IPS-20b (cell line): ENCODE data around the gene PFN2.

ENCODE experiments used
- H3K27ac ChIP-seq: one replicate; pipeline ENCODE4 v1.5.1; 2013; ENCODE audit warnings: low read length
- H3K27me3 ChIP-seq: 2 replicates; pipeline ENCODE4 v1.6.1; 2013; ENCODE audit warnings: mild to moderate bottlenecking, low read length, inconsistent platforms; ENCODE audit not compliant: insufficient read depth
- H3K36me3 ChIP-seq: 2 replicates; pipeline ENCODE4 v1.6.1; 2013; ENCODE audit warnings: low read depth, mild to moderate bottlenecking, inconsistent platforms, low read length, moderate library complexity; ENCODE audit not compliant: insufficient read depth
- H3K4me1 ChIP-seq: 2 replicates; pipeline ENCODE4 v1.6.1; 2013; ENCODE audit warnings: mild to moderate bottlenecking, control low read depth, inconsistent platforms, low read length, moderate library complexity; ENCODE audit not compliant: insufficient read depth
- H3K4me3 ChIP-seq: 2 replicates; pipeline ENCODE4 v1.5.1; 2013; ENCODE audit warnings: mild to moderate bottlenecking, low read length, inconsistent platforms
- H3K9ac ChIP-seq: 2 replicates; pipeline ENCODE4 v1.6.1; 2013; ENCODE audit warnings: low read depth, mild to moderate bottlenecking, inconsistent platforms, low read length, moderate library complexity
- H3K9me3 ChIP-seq: 2 replicates; pipeline ENCODE4 v1.6.1; 2013; ENCODE audit warnings: mild to moderate bottlenecking, low read depth, low read length, inconsistent platforms; ENCODE audit not compliant: insufficient read depth

The PFN2 gene, protein sequence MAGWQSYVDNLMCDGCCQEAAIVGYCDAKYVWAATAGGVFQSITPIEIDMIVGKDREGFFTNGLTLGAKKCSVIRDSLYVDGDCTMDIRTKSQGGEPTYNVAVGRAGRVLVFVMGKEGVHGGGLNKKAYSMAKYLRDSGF

DNA sequence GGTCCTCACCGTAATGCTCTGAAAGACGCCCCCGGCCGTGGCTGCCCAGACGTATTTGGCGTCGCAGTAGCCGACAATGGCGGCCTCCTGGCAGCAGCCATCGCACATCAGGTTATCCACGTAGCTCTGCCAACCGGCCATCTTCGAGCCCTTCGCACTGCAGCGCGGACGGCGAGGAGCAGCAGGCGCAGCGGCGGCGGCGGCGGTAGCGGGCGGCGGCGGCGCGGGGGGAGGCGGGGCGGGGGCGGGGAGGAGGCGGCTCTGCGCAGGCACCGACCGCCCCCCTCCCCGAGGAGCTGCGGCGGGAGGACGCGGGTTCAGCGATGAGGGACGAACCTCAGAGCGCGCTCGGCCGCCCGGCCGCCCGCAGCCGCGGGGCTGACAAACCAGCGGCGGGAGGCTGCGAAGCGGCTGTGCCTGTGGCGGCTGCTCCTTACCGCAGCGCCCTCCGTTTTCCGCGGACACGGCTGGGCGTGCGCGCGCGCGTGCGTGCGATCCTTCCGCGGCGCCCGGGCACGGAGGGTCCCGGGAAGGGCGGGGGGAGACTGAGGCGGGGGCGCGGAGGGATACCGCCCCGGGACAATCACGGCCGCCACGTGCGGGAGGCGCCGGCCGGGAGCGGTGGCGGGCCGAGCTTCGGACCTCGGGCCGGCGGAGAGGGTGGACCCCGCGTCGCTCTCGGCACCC, at the start of gene PFN2:
PFN2 (minus strand) TSS at position 180 of the 687 bp plus-strand sequence; CDS start at position 141, 39 bp downstream.
- Histone ChIP-seq H3K27ac (peak within 1 kb of the TSS; percentile 97), H3K27me3 (no peaks in the 10 kb centered on the region), H3K4me3 (peak within 1 kb of the TSS; percentile 92), H3K9ac (peak within 1 kb of the TSS; percentile 97), H3K36me3 (peaks cover 26% of the 10 kb centered on the region), H3K4me1 (peaks cover 27% of the 10 kb centered on the region; the same call in 1 of the 2 replicates), H3K9me3 (no peaks in the 10 kb centered on the region)

DNA sequence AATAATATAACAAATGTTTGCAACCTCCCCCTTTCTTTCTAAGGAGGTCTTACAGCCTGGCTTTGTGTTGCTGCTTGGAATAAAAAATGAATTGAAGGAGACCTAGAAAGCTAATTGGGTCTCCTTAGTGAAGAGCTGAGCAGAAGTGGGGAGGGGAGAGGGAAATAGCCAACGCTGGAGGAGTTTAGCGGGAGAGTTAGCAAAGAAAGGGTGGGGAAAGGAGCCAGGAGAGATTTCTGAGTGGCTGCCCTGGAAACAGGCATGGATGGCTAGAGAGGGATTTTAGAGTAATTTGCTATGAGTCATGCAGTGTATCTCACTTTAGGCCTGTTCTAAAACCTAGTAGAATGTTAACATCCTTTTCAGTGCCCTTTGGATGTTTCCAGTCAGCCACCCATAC, 45.2 kb upstream of the PFN2 start:
- Histone ChIP-seq H3K9me3 (no peaks in the 10 kb centered on the region), H3K4me1 (no peaks in the 10 kb centered on the region; the same call in 1 of the 2 replicates), H3K27me3 (no peaks in the 10 kb centered on the region), H3K27ac (no peak overlapping the region), H3K4me3 (no peak overlapping the region), H3K9ac (no peak overlapping the region), H3K36me3 (no peaks in the 10 kb centered on the region)

DNA sequence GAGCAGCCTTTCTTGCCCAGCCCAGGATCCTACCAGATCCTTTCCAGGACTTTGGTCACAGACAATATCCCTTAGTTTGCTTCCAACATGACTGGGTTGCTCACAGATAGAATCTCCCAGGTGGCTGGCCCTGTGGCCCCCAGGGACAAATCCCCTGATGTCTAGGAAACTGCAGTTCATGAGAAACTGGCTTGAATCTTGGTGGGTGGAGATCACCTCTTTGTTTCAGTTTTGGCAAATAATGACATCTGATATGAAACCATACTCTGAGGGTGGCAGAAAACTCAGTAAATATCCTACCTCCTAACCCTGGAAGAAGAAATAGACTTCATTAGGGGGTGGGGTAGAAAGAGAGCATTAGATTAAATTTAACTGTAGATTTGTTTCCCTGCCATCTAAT, 44.1 kb upstream of the PFN2 start:
- Histone ChIP-seq H3K27me3 (no peaks in the 10 kb centered on the region), H3K9ac (no peak overlapping the region), H3K4me3 (no peak overlapping the region), H3K4me1 (no peaks in the 10 kb centered on the region), H3K9me3 (no peaks in the 10 kb centered on the region), H3K36me3 (no peaks in the 10 kb centered on the region), H3K27ac (no peak overlapping the region)

DNA sequence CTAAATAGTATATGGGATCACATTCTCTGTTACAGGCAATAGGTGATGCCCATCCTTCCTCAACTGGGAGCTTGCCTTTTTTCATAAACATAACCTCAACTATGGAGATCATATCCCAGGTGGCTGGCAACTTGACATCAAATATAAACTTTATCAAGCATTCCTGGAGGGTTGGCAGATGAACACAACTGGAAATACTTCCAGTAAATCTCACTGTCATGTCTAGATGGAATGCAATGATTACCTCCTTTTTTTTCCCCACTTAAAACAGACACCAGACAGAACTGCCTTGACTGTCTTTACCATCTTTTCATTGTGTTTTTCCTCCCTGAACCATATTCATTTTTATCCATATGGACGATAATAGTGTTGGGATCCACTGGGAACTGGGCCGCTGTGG, 43.1 kb upstream of the PFN2 start:
- H3K4me3 ChIP-seq: no peak overlapping the region
- H3K9me3 ChIP-seq: no peaks in the 10 kb centered on the region
- no peaks in the 10 kb centered on the region for H3K27me3 ChIP-seq
- H3K36me3 ChIP-seq: no peaks in the 10 kb centered on the region
- H3K27ac ChIP-seq: no peak overlapping the region
- H3K9ac ChIP-seq: no peak overlapping the region
- H3K4me1 ChIP-seq: no peaks in the 10 kb centered on the region

DNA sequence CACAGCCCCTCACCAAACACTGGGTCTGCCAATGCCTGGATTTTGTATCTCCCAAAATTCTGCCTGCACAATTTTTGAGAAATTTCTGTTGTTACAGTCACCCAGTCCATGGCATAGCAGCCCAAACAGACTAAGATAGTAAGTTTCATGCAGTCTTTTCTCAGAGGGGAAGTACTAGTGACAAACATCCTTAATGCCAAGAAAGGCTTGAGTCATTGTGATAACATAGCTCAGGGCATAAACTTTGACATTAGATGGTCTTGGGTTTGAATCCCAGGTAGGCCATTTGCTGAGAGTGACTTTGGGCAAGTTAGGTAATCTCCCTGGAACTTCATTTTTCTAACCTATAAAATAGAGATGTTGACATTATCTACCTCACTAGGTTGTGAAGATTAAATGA, 36.1 kb upstream of the PFN2 start:
- Histone ChIP-seq H3K9me3 (no peaks in the 10 kb centered on the region), H3K9ac (no peak overlapping the region), H3K4me1 (no peaks in the 10 kb centered on the region), H3K36me3 (no peaks in the 10 kb centered on the region), H3K4me3 (no peak overlapping the region), H3K27me3 (no peaks in the 10 kb centered on the region), H3K27ac (no peak overlapping the region)

DNA sequence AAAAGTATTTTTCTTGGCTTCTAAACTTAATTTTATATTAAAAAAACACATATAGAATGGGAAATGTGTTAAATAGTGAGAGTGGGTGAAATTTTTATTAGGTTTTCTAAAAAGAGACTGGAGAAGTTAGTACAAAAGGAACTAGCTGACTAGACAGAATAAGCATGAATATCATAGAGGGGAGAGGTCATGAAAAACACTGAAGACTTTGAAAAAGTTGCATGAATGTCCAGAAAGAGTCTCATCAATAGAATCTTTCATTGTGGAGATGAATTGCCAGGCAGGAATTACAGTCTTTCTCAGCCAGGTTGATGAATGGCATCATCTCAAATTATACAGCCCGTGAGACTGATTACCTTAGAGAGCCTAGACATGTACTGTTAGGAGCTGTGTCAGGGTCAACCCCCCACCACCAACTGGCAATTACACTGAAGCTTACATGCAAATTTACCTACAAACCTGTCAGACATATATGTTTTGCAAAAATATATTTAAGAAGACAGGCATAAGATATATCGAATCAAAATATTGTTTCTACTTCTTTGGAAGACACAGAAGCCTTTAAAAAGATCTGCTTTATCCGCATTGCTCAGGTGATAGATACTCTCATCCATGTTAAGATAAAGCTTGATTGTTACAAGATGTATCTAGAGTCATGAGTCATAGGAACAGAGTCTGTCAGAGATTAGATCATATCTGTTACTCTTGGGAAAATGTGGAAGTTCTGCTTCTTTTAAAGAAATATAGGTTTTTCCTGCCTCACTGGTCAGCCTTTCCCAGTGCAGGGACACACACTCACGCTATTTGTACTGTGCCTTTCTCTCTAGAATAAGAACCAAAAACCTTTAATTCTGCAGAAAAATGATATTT, 34.8 kb upstream of the PFN2 start:
- Histone ChIP-seq H3K27ac (no peak overlapping the region), H3K36me3 (no peaks in the 10 kb centered on the region), H3K9ac (no peak overlapping the region), H3K4me1 (no peaks in the 10 kb centered on the region), H3K9me3 (no peaks in the 10 kb centered on the region), H3K4me3 (no peak overlapping the region), H3K27me3 (no peaks in the 10 kb centered on the region)

DNA sequence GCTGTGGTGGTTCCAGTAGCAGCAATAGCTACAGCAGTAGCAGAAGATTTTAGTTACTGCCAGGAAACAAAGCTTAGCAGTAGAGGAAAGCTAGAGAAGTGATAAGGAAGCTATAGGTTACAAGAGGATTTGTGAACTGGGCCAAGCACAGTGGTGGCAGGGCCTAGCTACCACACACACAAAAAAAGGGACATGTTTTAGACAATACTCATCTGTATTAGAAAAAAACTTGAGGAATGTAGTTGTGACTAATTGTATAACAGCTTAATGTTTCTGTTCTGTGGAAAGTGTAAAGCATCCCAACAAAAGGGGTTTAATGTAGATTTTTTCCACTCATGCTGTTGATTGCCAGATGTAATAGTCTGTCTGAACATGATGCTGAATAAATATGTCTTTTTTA, 29.9 kb upstream of the PFN2 start:
- Histone ChIP-seq H3K27me3 (no peaks in the 10 kb centered on the region), H3K9me3 (no peaks in the 10 kb centered on the region), H3K9ac (no peak overlapping the region), H3K36me3 (no peaks in the 10 kb centered on the region), H3K4me3 (no peak overlapping the region), H3K27ac (no peak overlapping the region), H3K4me1 (no peaks in the 10 kb centered on the region)

DNA sequence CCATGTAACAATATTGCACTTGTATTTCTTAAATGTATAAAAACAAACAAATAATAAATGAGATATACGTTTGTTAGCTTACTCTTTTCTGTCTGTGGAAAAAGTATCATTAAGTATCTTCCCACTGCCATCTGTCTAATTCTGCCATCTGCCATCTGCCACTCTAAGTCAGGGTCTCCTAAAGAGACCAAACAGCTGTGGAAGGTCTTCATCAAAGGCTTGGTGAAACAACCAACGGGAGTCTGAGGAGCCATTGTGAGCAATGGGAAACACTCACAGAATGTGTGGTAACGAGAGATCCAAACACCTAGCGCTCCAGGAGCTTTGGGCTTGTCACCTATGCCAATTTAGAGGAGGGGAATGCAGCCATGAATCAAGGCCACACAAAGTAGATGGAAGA, 28.7 kb upstream of the PFN2 start:
- Histone ChIP-seq H3K27me3 (no peaks in the 10 kb centered on the region), H3K9me3 (peaks cover 6% of the 10 kb centered on the region; the same call in 1 of the 2 replicates), H3K36me3 (no peaks in the 10 kb centered on the region), H3K4me3 (no peak overlapping the region), H3K27ac (no peak overlapping the region), H3K4me1 (no peaks in the 10 kb centered on the region), H3K9ac (no peak overlapping the region)

DNA sequence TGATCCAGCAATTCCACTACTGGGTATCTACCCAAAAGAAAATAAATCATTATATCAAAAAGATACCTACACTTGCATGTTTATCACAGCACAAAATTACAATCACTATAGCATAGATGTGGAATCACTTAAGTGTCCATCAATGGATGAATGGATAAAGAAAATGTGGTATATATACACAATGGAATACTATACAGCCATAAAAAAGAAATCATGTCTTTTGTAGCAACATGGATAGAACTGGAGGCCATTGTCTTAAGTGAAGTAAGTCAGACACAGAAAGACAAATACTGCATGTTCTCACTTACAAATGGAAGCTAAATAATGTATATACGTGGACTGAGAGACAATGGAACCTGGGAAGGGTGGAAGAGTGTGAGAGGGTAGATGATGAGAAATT, 28.3 kb upstream of the PFN2 start:
- no peaks in the 10 kb centered on the region for H3K36me3 ChIP-seq
- H3K27ac ChIP-seq: no peak overlapping the region
- H3K27me3 ChIP-seq: no peaks in the 10 kb centered on the region
- H3K4me1 ChIP-seq: no peaks in the 10 kb centered on the region
- peaks cover 6% of the 10 kb centered on the region; the same call in 1 of the 2 replicates for H3K9me3 ChIP-seq
- no peak overlapping the region for H3K9ac ChIP-seq
- no peak overlapping the region for H3K4me3 ChIP-seq

DNA sequence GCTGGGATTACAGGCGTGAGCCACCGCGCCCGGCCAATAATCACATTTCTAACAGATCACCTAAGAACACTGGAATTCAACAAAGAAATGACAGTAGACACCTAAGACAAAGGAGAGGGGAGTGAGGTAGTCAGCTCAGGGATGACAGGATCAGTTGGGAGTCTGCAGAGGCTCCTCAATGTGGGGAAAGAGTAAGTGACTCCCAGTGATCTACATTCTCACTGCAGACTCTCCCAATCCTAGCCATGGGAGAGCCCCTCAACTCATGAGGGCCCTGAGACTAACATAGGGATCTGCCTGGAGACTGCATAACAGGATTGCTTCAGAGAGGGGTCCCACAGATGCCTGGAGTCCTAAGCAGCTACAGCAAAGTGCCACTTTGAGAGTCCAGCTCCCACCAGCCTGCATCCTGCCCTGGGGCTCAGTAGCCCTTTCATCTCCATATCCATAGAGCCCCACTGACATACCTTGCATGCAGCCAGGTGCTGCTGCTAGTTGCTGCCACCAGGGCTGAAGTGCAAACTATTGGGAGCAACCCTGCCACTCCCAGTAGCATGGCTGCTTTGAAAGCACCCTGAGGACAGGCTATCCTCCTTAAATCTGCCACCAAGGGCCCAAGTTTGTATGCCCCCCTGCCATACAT, 21.8 kb upstream of the PFN2 start:
- Histone ChIP-seq H3K4me1 (peaks cover 16% of the 10 kb centered on the region; the same call in 1 of the 2 replicates), H3K27me3 (no peaks in the 10 kb centered on the region), H3K27ac (no peak overlapping the region), H3K9ac (no peak overlapping the region), H3K4me3 (no peak overlapping the region), H3K36me3 (no peaks in the 10 kb centered on the region), H3K9me3 (peaks cover 6% of the 10 kb centered on the region)

DNA sequence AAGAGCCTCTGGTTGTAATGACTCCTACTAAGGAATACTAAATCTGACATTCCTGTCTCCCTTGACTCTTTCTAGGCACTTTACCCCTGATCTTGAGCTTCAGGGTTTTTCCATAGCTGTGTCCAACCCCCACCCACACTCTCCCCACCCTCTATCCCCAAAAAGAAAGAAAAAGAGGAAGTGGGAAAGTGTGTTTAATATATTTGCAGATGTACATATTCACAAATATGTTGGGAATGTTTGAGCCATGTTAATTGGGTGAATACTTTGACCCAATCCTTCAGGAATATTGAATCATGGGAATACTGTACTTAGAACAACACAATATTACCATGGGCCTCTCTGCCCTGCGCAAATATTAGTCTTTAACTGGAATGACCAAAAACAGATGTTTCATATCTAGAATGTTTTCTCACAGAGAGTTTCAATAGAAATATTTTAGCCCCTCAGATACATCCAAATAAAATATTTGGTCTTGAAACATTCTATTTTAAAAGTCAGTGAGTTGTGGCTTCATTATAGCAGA, 19.8 kb upstream of the PFN2 start:
- Histone ChIP-seq H3K4me1 (peaks cover 16% of the 10 kb centered on the region; the same call in 1 of the 2 replicates), H3K27me3 (no peaks in the 10 kb centered on the region), H3K9me3 (peaks cover 6% of the 10 kb centered on the region), H3K27ac (no peak overlapping the region), H3K36me3 (no peaks in the 10 kb centered on the region), H3K9ac (no peak overlapping the region), H3K4me3 (no peak overlapping the region)
